ENCODE data around the gene VSIG10L. TPM values are rescaled to one million over a fixed set of nuclear protein-coding genes. Genes with fewer than 3 reads are reported as not detected.

VSIG10L gene
- total RNA-seq, 1 experiment from 2014 or later, result 3.3 TPM

DNA sequence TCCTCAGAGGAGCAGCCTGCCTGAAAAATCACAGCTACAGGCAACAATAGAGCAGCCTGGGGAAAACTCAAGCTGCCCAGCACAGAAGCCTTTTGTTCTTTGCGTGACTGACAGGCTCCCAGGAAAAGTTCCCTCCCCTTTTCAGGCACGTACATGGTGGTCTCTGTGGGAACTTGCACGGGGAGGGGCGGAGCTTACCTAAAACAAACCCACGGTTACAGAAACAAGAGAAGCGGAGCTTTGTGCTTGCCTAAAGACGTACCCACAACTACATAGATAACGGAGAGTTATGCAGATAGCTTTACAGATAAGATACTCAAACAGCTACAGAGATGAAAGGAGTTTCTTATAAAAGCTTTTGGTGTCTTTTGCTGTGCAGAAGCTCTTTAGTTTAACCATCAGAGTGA lies 12.8 kb upstream of the VSIG10L start:
- ChIA-PET CTCF (no interaction called here), POLR2A (no interaction called here)
- H3K27me3 ChIP-seq (ENCODE audit: control insufficient read depth, insufficient read depth, low read length), result no peaks in the 10 kb centered on the region
- intact Hi-C loops (cut with micrococcal nuclease; ENCODE audit: unreplicated experiment) (no loop called here), in situ Hi-C loops (cut with HindIII; ENCODE audit: low pct_unique_long_range_greater_than_20kb, low sequenced_read_pairs) (no loop called here)
- ATAC-seq (no peak), DNase-seq (ENCODE audit: low read depth, low spot score) (no peak)
- no peaks in the 10 kb centered on the region for H3K9me3 ChIP-seq (ENCODE audit: control insufficient read depth, insufficient read depth, low read depth, low read length)
- H3K36me3 ChIP-seq (ENCODE audit: control insufficient read depth, insufficient read depth, low read length), result no peaks in the 10 kb centered on the region
- TF ChIP-seq, protein P1, sequence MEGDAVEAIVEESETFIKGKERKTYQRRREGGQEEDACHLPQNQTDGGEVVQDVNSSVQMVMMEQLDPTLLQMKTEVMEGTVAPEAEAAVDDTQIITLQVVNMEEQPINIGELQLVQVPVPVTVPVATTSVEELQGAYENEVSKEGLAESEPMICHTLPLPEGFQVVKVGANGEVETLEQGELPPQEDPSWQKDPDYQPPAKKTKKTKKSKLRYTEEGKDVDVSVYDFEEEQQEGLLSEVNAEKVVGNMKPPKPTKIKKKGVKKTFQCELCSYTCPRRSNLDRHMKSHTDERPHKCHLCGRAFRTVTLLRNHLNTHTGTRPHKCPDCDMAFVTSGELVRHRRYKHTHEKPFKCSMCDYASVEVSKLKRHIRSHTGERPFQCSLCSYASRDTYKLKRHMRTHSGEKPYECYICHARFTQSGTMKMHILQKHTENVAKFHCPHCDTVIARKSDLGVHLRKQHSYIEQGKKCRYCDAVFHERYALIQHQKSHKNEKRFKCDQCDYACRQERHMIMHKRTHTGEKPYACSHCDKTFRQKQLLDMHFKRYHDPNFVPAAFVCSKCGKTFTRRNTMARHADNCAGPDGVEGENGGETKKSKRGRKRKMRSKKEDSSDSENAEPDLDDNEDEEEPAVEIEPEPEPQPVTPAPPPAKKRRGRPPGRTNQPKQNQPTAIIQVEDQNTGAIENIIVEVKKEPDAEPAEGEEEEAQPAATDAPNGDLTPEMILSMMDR (IDR thresholded peaks at IDR 0.05), result no peak
- TF ChIP-seq SIN3A (IDR thresholded peaks at IDR 0.05; ENCODE audit: borderline replicate concordance, insufficient read depth, low read depth, low read length), result no peak
- no peak for TF ChIP-seq POLR2AphosphoS5 (IDR thresholded peaks at IDR 0.05; ENCODE audit: low read depth, low read length)
- TF ChIP-seq, protein P2, sequence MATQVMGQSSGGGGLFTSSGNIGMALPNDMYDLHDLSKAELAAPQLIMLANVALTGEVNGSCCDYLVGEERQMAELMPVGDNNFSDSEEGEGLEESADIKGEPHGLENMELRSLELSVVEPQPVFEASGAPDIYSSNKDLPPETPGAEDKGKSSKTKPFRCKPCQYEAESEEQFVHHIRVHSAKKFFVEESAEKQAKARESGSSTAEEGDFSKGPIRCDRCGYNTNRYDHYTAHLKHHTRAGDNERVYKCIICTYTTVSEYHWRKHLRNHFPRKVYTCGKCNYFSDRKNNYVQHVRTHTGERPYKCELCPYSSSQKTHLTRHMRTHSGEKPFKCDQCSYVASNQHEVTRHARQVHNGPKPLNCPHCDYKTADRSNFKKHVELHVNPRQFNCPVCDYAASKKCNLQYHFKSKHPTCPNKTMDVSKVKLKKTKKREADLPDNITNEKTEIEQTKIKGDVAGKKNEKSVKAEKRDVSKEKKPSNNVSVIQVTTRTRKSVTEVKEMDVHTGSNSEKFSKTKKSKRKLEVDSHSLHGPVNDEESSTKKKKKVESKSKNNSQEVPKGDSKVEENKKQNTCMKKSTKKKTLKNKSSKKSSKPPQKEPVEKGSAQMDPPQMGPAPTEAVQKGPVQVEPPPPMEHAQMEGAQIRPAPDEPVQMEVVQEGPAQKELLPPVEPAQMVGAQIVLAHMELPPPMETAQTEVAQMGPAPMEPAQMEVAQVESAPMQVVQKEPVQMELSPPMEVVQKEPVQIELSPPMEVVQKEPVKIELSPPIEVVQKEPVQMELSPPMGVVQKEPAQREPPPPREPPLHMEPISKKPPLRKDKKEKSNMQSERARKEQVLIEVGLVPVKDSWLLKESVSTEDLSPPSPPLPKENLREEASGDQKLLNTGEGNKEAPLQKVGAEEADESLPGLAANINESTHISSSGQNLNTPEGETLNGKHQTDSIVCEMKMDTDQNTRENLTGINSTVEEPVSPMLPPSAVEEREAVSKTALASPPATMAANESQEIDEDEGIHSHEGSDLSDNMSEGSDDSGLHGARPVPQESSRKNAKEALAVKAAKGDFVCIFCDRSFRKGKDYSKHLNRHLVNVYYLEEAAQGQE (IDR thresholded peaks at IDR 0.05; ENCODE audit: insufficient read depth in 1 of 2, low read depth in 2 of 2, low read length in 1 of 2), result no peak
- TF ChIP-seq TCF7L2 (IDR thresholded peaks at IDR 0.05; ENCODE audit: low read depth, low read length), result no peak
- H3K4me3 ChIP-seq (ENCODE audit: low read depth in 2 of 2, low read length in 2 of 2), result no peak overlapping the region
- H3K27ac ChIP-seq (ENCODE audit: low read length), result no peak overlapping the region
- no TSS peak for BruUV-seq (replicated peaks)
- H3K4me1 ChIP-seq (ENCODE audit: control insufficient read depth, insufficient read depth, low read length), result no peaks in the 10 kb centered on the region

- DNase-seq (ENCODE audit: low read depth, low spot score) (no peak), ATAC-seq (no peak)
- intact Hi-C loops (cut with micrococcal nuclease; ENCODE audit: unreplicated experiment), result no loop called here
- ChIA-PET CTCF (no interaction called here), POLR2A (no interaction called here)
- H3K9me3 ChIP-seq (ENCODE audit: control insufficient read depth, insufficient read depth, low read depth, low read length), result no peaks in the 10 kb centered on the region
- no peaks in the 10 kb centered on the region for H3K27me3 ChIP-seq (ENCODE audit: control insufficient read depth, insufficient read depth, low read length)
- H3K36me3 ChIP-seq (ENCODE audit: control insufficient read depth, insufficient read depth, low read length), result no peaks in the 10 kb centered on the region
- H3K4me1 ChIP-seq (ENCODE audit: control insufficient read depth, insufficient read depth, low read length), result no peaks in the 10 kb centered on the region
- in situ Hi-C loops (cut with HindIII; ENCODE audit: low pct_unique_long_range_greater_than_20kb, low sequenced_read_pairs), result no loop called here
- no TSS peak for BruUV-seq (replicated peaks)
- TF ChIP-seq, protein P1 (IDR thresholded peaks at IDR 0.05), result no peak
- no peak overlapping the region for H3K27ac ChIP-seq (ENCODE audit: low read length)
- no peak overlapping the region for H3K4me3 ChIP-seq (ENCODE audit: low read depth in 2 of 2, low read length in 2 of 2)
These were observed 12.3 kb upstream of the VSIG10L start for GRCh38 chr19:51354103-51354741.

All from Panc1 (cell line).